HG03095 (cell line): Measurements from ENCODE around the gene ABLIM2.

ENCODE experiments used
- ATAC-seq: cut with Tn5 transposase; IDR thresholded peaks from one replicate; pipeline ENCODE4 v1.9.1; 2021; ENCODE audit warnings: moderate library complexity; ENCODE audit not compliant: unreplicated experiment

The ABLIM2 gene

GRCh38 chr4:8073206-8073863, 85.3 kb downstream of the ABLIM2 start:
- ATAC-seq = no peak

- no peak for ATAC-seq
These were observed 86.2 kb downstream of the ABLIM2 start for GRCh38 chr4:8072235-8072968.

- ATAC-seq = no peak
These were observed 86.8 kb downstream of the ABLIM2 start for GRCh38 chr4:8071766-8072165.

- ATAC-seq = no peak
These were observed 87.6 kb downstream of the ABLIM2 start for GRCh38 chr4:8070736-8071718.

DNA sequence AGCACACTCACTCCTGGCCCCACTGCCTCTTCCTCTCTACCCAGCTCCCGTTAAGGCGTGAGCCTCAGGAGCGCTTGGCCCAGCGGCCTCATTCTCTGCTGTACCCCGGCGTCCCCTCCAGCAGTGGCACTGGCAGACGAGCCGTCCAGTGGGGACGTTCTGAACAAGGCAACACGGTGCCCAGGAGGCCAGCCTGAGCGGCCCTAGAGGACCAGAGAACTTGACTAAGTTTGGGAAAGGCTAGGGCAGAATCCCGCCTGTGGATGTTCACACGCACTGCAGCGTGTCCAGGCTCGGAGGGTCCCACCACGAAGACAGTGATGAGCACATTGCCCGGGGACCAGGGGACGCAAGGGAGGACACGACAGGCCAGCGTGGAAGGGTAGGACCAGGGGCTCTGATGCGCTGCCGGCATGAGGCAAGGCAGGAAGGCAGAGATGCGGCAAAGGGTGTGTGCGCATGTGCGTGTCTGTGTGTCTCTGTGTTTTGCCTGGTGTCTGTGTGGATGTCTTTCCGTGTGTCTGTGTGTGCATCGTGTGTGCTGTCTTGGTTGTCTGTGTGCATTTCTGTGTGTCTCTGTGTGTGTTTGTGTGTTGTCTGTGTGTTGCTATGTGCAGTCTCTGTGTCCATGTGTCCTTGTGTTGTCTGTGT, 89.4 kb downstream of the ABLIM2 start:
- no peak for ATAC-seq

GRCh38 chr4:8067945-8068896, 90.4 kb downstream of the ABLIM2 start:
- no peak for ATAC-seq

DNA sequence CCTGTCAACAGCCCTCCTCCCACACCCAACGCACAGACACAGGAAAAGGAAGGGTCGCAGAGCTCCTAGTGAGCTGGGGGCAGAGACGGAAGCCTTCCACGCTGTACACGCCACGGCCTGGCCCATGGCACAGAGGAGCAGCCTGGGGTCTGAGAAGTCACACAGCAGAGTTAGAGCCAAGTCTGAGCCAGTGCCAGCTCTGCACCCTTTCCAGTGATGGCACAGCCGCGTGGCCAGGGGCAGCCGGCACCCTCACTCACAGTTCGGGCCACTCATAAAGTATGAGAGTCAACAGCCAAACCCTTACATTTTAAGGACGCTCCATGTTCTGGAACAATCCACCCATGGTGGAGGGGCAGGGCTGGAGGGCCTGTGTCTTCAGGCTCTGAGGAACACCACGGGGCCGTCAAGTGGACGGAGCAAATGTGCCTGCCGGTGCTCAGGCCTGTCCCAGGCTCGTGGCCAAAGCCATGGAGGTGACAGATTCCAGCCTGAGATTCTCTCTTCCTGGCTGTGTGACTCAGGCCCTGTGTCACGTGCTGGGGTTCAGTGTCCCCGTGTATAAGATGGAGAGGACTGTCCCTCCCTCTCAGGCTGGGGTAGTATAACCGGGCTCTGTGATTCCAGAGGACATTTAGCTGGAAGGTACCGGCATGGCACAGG, 91.2 kb downstream of the ABLIM2 start:
- ATAC-seq = no peak

DNA sequence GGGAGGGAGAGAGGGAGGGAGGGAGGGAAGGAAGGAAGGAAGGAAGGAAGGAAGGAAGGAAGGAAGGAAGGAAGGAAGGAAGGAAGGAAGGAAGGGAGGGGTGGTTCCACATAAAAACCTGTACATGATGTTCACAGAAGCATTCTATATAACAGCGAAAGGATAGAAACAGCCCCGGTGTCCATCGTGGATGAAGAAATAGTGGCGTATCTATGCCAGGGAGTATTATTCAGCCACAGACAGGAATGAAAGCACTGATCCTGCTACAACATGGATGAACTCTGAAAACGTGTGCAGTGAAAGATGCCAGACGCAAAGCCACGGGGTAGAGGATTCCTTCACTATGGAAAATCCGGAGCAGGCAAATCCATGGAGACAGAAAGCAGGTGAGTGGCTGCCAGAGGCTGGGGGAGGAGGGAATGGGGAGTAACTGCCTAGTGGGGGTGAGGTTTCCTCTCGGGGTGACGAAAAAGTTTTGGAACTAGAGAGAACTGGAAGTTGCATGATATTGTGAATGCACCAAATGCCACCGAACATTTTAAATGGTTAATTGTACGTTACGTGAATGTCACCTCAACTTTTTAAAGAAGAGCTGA, 92.2 kb downstream of the ABLIM2 start:
- ATAC-seq = no peak

GRCh38 chr4:8063974-8064563, 94.5 kb downstream of the ABLIM2 start:
- ATAC-seq = no peak

DNA sequence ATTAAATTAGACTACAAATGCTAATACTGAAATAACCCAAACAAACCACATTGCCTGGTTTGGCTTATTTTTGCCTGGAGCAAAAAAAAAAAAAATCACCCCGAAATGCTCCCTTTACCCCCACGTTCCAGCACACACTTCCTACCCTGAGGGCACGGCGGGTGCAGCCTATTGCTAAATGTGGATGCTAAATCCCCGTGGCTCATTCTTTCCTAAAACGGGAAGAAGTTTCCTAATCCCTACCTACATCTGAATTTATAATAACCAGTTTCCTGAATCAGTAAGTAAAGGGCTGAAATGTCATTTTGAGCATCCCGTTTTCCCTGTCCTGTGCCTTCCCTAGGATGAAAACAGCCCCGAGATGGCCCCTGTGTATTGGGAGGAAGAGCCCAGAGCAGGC, 97.0 kb downstream of the ABLIM2 start:
- ATAC-seq = no peak

GRCh38 chr4:8061145-8061544, 97.5 kb downstream of the ABLIM2 start:
- ATAC-seq = no peak

GRCh38 chr4:8060632-8061031, 98.0 kb downstream of the ABLIM2 start:
- ATAC-seq = no peak

DNA sequence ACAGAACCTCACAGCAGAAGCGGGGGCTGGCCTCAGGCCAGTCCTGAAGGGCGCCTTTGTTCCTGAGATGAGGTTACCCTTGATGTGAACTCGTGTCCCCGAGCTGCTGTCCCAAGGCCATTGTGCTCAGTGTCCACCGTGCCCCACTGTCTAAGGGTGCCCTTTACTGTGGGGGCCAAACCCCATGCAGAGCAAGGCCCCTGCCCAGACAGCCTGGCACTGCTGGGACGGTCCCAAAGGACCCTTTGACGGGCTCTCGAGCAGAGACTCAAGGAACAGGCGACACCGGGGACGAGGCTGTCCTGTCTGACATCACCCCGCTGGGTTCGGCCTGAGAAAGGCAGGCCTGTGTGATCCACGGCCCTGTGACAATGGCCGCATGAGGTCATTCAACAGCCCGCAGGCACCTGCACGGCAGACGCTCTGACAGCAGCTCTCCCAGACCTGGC, 100.6 kb downstream of the ABLIM2 start:
- ATAC-seq = no peak

DNA sequence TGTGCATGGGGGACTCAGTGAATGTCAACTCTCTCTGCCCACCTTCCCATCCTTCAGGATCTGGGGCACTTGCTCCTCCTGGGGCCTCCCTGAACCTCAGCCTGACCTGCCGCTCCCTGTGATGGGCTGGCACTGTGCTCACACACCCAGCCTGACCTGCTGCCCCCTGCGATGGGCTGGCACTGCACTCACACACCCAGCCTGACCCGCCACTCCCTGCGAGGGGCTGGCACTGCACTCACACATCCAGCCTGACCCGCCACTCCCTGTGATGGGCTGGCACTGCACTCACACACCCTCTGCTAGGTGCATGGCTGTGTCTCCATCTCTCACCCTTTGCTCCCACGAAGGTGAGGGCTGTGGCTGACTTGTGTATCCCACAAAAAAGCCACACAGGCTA, 103.4 kb downstream of the ABLIM2 start:
- ATAC-seq = no peak

DNA sequence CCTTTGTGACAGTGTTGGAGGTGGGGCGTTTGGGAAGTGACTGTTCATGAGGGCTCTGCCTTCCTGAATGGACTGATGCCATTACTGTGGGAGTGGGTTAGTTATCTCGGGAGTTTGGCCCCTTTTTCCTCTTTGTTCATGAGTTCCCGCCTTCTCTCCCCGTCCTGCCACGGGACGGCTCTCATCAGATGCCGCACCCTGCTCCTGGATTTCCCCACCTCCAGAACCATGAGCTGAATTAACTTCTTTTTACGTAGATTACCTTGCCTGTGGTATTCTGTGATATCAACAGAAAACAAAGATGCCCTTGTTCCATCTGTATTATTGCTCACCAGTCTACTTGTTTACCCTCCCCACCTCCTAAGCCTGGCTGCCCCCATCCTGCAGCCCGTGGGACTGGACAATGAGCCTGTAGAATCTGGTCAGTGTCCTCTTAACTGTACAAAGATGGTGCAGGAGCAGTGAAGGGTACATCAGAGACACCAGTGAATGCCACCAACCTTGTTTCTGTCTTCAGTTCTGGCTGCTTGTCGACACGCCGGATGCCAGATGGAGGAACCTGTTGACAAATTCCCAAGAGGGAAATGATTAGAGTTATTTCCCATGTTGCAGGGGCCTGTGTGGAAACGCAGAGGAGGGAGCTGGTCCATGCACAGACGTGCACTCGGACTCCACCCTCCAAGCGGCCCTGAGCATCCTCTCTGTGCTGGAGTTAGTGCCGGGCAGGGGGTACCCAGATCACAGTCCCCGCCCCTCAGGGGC, 104.7 kb downstream of the ABLIM2 start:
- ATAC-seq = no peak

DNA sequence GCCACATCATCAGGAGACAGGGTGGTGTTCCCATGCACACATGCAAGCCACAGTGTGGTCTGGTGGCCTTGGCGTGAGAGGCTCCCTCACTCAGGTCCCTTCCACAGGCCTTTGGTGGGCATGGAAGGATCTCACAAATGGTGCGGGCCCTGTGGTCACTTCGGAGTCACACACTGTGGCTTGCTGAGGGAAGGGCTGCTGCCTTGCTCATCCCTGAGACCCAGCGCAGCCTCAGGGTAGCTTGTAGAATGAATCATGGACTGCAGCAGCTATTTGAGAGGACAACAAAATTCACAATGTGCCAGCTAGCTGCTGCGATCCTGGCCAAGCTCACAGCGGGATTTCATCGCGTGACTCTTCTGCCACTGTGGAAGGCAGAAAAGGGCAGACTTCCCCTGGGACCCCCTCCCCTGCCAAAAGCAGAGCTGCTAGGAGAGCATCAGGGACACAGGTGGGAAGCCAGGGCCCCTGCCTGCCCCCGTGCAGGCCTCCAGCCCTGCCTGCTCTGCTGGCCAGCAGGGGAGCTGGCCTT, 106.4 kb downstream of the ABLIM2 start:
- ATAC-seq = no peak

DNA sequence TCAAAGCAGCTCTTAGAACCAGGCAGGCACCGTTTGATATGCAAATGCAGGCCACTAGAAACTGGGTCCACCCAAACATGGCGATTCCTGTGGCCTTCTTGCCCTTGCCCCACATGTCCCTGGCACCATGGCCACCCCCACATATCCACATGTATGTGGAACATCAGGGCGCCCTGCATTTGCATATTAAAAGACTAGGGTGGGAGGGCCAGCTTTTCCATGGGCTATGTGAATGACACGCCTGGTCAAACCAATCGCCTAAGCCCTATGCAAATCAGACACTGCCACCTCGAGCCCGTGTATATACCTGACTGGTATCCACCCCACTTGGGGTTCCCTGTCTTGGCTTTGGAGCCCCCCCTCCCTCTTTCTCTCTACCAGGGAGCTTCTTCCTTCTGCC, 107.0 kb downstream of the ABLIM2 start:
- ATAC-seq = no peak
